HK-2 (cell line): ENCODE data around the gene SLC22A5.
"Not testable (repeated sequence)": the region's sequence is repeated elsewhere in the genome, so short reads cannot be mapped to it uniquely, and the experiment has no call there.

ENCODE experiments used
- DNase-seq: peaks from one replicate; pipeline ENCODE4 v3.0.0-alpha.2; 2018; ENCODE audit not compliant: unreplicated experiment

SLC22A5 gene

DNA sequence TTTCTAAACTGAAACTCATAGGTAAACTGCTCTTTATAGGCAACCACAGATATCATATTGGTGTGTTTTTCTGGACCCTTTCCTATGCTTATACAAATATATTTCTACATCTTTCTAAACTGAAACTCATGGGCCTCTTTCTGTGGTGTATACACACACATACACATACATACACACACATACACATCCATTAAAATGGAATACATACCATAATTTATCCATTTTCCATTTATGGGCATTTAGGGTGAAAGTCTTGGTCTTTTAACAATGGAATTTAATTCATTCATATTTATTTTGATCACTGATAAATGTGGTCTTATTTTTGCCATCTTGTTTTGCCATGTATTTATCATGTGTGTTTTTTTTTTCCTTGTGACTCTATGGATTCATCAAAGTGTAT, 44.1 kb downstream of the SLC22A5 start:
- no peak for DNase-seq

GRCh38 chr5:132414634-132415378, 45.3 kb downstream of the SLC22A5 start:
- no peak for DNase-seq

DNA sequence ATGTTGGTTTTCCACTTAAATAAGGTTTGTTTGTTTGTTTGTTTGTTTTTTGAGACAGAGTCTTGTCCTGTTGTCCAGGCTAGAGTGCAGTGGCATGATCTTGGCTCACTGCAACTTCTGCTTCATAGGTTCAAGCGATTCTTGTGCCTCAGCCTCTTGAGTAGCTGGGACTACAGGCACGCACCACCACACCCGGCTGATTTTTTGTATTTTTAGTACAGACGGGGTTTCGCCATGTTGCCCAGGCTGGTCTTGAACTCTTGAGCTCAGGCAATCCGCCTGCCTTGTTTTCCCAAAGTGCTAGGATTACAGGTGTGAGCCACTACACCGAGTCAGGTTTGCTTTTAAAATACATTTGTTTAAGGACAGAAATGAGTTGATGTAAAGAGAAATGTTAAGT, 46.0 kb downstream of the SLC22A5 start:
- not testable (repeated sequence) for DNase-seq

- DNase-seq = no peak
Observed at GRCh38 chr5:132416306-132417009, 46.9 kb downstream of the SLC22A5 start.

DNA sequence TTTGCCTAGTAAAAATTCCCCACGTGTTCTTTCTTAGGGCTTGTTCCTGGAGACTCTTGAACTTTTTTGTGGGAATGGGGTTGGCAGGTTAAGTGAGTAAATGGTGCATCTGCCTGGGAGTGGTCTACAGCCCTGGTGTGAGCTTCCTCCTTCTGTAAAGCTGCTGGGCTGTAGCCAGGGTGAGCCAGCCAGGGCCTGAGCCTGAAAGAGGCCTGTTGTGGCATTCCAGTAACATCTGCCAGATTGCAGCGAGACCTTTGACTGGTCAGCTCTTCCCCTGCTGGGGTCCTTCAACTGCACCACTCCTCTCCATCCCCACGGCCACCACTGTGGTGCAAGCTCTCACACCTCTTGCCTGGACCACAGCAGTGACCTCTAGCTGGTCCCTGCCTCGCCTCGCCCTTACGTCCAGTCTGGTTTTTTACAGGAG, 47.5 kb downstream of the SLC22A5 start:
- no peak for DNase-seq

DNA sequence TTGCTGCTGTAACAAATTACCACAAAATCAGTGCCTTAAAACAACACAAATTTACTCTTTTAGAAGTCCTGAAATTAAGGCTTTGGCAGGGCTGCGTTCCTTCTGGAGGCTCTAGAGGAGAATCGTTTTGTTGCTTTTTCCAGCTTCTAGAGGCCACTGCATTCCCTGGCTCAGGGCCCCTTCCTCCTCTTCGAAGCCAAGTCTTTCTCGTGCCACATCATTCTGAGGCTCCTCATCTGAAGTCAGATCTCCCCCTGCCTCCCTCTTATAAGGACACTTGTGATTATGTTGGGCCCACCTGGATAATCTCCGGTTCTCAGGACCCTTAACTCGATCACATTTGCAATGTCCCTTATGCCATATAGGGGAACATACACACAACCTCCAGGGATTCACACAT, 48.0 kb downstream of the SLC22A5 start:
- DNase-seq = no peak

DNA sequence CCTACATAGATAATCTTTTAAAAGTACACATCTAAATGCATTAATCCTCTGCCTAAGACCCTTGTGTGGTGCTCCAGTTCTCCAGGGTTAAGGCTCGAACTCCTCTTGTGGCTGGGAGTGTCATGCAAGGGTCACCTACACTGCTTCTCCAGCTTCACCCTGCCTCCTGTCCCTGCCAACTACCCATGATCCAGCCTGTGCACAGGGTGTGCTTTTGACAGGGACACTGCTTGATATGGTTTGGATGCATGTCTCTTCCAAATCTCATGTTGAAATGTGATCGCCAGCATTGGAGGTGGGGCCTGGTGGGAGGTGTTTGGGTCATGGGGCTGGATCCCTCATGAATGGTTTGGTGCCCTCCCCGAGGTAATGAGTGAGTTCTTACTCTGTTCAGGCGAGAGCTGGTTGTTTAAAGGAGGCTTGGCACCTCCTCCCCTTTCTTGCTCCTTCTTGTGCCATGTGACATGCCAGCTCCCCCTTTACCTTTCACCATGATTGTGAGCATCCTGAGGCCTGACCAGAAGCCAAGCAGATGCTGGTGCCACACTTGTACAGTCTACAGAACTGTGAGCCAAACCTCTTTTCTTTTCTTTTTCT, 48.5 kb downstream of the SLC22A5 start:
- DNase-seq = no peak

- no peak for DNase-seq
Observed at GRCh38 chr5:132418881-132419280, 49.4 kb downstream of the SLC22A5 start.

DNA sequence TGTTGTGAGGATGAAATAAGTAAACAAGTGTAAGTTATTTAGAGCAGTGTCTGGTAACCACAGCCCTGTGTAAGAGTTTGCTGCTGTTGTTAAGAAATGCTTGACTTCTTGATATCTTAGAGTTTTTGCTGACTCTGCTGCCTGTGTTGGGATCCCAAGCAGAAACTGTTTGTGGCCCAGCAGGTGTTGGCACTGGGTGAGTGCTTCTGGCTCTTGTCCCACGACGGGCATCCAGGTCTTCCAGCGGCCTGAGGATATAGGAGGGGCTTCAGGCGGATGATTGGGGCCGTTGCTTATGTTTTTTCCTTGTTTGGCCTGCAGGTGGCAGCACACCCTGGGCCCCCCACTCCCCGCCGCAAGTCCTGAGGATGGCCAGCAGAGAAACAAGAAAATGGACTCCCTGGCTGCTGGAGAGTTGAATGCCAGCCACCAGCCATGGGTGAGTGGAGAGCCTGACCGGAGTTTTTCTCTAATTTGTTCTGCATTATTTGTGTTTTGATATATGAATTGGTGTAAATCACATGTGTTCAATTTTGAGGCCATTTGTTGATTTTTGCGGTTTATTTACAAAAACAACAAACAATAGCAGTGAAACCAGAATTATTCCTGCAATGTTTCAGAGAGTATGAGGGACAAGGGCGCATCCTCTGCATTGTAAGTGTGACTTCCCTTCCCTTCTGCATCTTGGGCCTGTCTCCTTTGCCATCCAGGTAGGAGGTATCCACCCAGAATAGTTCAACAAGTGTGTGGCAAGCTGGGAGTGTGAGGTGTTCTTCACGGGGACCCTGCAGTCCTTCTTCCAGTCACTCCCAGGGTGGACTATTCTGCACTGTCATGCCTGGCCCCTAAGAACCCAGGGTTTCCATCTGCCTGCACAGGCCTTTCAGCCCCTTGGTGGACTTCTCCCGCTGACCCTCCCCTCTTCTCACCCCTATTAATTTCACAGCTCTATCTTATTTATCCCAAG, 50.3 kb downstream of the SLC22A5 start:
- DNase-seq = peak; percentile 69

- DNase-seq = no peak
Observed at GRCh38 chr5:132420706-132421272, 51.3 kb downstream of the SLC22A5 start.

DNA sequence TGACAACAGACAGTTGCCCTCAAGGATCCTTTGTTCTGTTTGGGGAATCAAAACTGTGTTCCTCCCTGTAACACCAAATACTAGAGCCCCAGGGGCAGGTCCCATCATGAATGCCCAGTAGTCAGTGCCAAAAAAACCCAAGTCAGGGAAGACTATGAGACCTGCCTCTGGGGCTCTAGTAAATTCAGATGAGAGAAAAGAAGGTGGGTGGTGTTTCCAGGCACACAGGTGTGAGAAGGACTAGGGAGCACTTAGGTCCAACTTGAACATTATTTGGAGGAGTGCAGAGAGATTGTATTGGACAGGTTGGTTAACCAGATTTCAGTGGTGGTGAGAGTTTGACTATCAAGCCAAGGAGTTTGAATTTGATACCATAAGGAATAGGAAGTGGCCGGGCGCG, 52.0 kb downstream of the SLC22A5 start:
- DNase-seq = no peak

- no peak for DNase-seq
Observed at GRCh38 chr5:132422720-132423437, 53.4 kb downstream of the SLC22A5 start.

- no peak for DNase-seq
Observed at GRCh38 chr5:132423438-132423898, 54.0 kb downstream of the SLC22A5 start.

- no peak for DNase-seq
Observed at GRCh38 chr5:132424167-132424880, 54.8 kb downstream of the SLC22A5 start.

GRCh38 chr5:132425009-132425937, 55.8 kb downstream of the SLC22A5 start:
- no peak for DNase-seq

DNA sequence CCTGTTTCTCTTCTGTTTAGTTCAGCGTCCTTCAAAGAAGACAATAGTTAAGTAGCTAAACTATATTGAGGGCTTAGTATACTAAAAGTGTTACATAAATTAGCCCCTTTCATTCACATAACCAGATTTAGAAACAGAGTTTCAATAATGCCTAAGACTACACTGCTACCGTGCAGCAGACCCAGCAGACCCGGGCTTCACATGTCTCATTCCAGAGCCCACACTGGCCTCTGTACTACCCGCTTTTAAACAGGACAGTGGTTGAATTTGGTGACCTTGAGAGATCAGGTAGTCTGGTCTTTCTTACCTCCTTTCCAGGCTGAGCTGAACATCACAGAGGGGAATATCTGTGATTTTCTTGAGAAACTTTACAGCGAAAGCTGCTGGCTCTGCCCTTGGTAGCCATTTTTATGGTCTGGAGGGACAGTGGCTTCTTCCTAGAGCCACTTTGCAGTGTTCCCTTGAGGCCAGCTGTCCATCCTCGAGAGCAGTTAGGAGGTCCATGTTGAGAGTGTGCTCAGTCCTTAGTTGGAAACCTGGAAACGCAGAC, 56.5 kb downstream of the SLC22A5 start:
- no peak for DNase-seq

DNA sequence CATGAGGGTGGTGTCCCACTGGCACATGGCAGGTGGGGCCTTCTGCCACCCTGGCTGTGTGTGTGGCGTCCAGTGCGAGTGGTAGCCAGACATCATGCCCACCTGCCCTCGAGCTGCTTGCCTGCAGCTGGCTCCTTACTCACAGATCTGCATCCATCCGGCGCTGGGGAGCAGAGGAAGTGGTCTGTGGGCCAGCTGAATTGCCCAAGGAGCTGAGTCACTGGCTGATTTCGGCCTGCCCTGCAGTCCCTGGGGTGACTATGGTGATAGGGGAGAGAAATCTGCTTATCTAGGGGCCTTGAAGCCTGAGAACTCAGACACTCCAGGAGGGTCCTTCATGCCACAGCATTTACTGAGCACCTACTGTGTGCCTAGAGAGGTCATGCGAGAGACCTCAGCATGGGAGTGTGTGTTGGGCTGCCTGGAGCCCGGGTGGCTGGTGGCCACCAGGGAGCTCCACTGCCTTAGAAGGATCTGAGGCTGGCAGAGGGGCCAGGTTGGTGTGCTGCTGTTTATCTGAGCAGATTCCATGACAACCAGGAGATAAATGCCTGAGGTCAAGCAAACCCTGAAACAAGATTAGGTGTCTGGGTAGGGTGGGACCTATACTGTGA, 57.1 kb downstream of the SLC22A5 start:
- DNase-seq = peak; percentile 78
